HepG2 (cell line): ENCODE results near the gene UBXN1. TPM values are rescaled to one million over a fixed set of nuclear protein-coding genes. Genes with fewer than 3 reads are reported as not detected.

Source experiments
- AGO1 ChIP-seq: fragments of 200-400 bp; formaldehyde crosslinking; IDR thresholded peaks from 2 replicates; pipeline ENCODE4 v1.6.1; 2017; ENCODE audit warnings: mild to moderate bottlenecking, low read depth, low read length, moderate library complexity; ENCODE audit not compliant: poor library complexity, severe bottlenecking
- AGO2 ChIP-seq: fragments of 200-400 bp; formaldehyde crosslinking; optimal IDR thresholded peaks from 2 replicates; pipeline ENCODE3; 2017; ENCODE audit warnings: mild to moderate bottlenecking, low read depth, low read length, moderate library complexity
- HNRNPL ChIP-seq: fragments of 200-400 bp; formaldehyde crosslinking; IDR thresholded peaks from 2 replicates; pipeline ENCODE4 v1.6.1; 2017; ENCODE audit warnings: mild to moderate bottlenecking, low read depth, low read length
- ISX ChIP-seq: sonication (generic); formaldehyde crosslinking; conservative IDR thresholded peaks from 2 replicates; pipeline ENCODE4 v1.5.0; 2020; ENCODE audit warnings: missing genetic modification reagents
- NCOA5 ChIP-seq: sonication (generic); formaldehyde crosslinking; IDR thresholded peaks from 2 replicates; pipeline ENCODE4 v1.4.0; 2020; ENCODE audit warnings: missing genetic modification reagents
- NFYB ChIP-seq: sonication (generic); formaldehyde crosslinking; IDR thresholded peaks from 2 replicates; pipeline ENCODE4 v1.4.0; 2020; ENCODE audit warnings: missing genetic modification reagents
- POLR2A ChIP-seq, 2 experiments: IDR thresholded peaks; 2 replicates each; pipeline ENCODE4 v1.6.1; 2011; ENCODE audit warnings: low read depth in 2 of 2, low read length in 2 of 2, mild to moderate bottlenecking in 1 of 2, moderate library complexity in 1 of 2; ENCODE audit not compliant: insufficient read depth in 1 of 2
- RBM22 ChIP-seq: fragments of 200-400 bp; formaldehyde crosslinking; optimal IDR thresholded peaks from 2 replicates; pipeline ENCODE3; 2017; ENCODE audit warnings: mild to moderate bottlenecking, low read length, moderate library complexity
- RFXAP ChIP-seq: sonication (generic); formaldehyde crosslinking; IDR thresholded peaks from 2 replicates; pipeline ENCODE4 v1.4.0; 2020; ENCODE audit warnings: missing genetic modification reagents, borderline replicate concordance
- ZNF143 ChIP-seq: sonication (generic); formaldehyde crosslinking; IDR thresholded peaks from 2 replicates; pipeline ENCODE4 v1.4.0; 2020; ENCODE audit warnings: missing genetic modification reagents
- ZNF709 ChIP-seq: sonication (generic); formaldehyde crosslinking; IDR thresholded peaks from 2 replicates; pipeline ENCODE4 v1.5.0; 2020; ENCODE audit warnings: mild to moderate bottlenecking, missing genetic modification reagents
- ZNF747 ChIP-seq: sonication (generic); formaldehyde crosslinking; IDR thresholded peaks from 2 replicates; pipeline ENCODE4 v1.8.1; 2023; ENCODE audit warnings: missing genetic modification reagents, mild to moderate bottlenecking, borderline replicate concordance
- ZNF788 ChIP-seq: sonication (generic); formaldehyde crosslinking; IDR thresholded peaks from 2 replicates; pipeline ENCODE4 v1.5.0; 2020; ENCODE audit warnings: mild to moderate bottlenecking, missing genetic modification reagents, borderline replicate concordance
- polyA plus RNA-seq, 8 experiments: library from polyadenylated mRNA; depleted of rRNA in 3 of 8; stranded (reverse) in 7 of 8; unstranded in 1 of 8; fragments of >200 nt; fragmentation: Illumina TruSeq in 4 of 8; extraction: Trizol in 4 of 8; gene quantifications; 2 replicates each; pipeline versions ENCODE4 v1.2.1 to v1.2.3, GENCODE V29; 2011 to 2016; ENCODE audit warnings: low read depth in 4 of 8, missing spikeins in 1 of 8, mixed read lengths in 1 of 8; ENCODE audit not compliant: insufficient read depth in 1 of 8
- total RNA-seq, 5 experiments: library from RNA; depleted of rRNA; stranded (reverse); fragments of >200 nt; fragmentation: Illumina TruSeq; extraction: Trizol; gene quantifications; 2 replicates each; pipeline ENCODE4 v1.2.3, GENCODE V29; 2016; ENCODE audit warnings: low read depth in 1 of 5
- TF ChIP-seq, protein P1 (sequence below): fragments of 450-650 bp; IDR thresholded peaks from 2 replicates; pipeline ENCODE4 v1.6.1; 2017; ENCODE audit warnings: mild to moderate bottlenecking
- TF ChIP-seq, protein P2 (sequence below): sonication (generic); formaldehyde crosslinking; IDR thresholded peaks from 2 replicates; pipeline ENCODE4 v1.5.0; 2020; ENCODE audit warnings: missing genetic modification reagents, mild to moderate bottlenecking, borderline replicate concordance
- TF ChIP-seq, protein P3 (sequence below): sonication (generic); formaldehyde crosslinking; IDR thresholded peaks from 2 replicates; pipeline ENCODE4 v1.4.0; 2020; ENCODE audit warnings: mild to moderate bottlenecking, missing genetic modification reagents, borderline replicate concordance
- TF ChIP-seq, protein P4 (sequence below): sonication (generic); formaldehyde crosslinking; IDR thresholded peaks from 2 replicates; pipeline ENCODE4 v1.4.0; 2020; ENCODE audit warnings: missing genetic modification reagents

The UBXN1 gene
- total and polyA plus RNA-seq, 2 of the 13 experiments (the other 11 are each of a cell fraction or from before 2014, with no cell fraction given), result 47.5 to 52.4 TPM

DNA sequence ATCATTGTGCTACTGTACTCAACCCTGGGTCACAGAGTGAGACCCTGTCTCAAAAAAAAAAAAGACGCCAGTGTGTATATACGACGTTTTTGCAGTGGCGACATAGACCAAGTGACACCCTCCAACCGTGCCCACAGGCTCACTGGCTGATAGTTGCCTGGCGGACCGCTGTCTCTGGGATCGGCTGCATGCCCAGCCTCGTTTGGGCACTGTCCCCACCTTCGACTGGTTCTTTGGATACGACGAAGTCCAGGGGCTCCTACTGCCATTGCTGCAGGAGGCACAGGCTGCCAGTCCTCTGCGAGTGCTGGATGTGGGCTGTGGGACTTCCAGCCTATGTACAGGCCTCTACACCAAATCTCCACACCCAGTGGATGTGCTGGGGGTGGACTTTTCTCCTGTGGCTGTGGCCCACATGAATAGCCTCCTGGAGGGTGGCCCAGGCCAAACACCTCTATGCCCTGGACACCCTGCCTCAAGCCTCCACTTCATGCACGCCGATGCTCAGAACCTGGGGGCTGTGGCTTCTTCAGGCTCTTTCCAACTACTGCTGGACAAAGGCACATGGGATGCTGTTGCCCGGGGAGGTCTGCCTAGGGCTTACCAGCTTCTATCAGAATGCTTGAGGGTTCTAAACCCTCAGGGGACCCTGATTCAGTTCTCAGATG lies 12.5 kb downstream of the UBXN1 start (continued):
- TF ChIP-seq, protein P1, sequence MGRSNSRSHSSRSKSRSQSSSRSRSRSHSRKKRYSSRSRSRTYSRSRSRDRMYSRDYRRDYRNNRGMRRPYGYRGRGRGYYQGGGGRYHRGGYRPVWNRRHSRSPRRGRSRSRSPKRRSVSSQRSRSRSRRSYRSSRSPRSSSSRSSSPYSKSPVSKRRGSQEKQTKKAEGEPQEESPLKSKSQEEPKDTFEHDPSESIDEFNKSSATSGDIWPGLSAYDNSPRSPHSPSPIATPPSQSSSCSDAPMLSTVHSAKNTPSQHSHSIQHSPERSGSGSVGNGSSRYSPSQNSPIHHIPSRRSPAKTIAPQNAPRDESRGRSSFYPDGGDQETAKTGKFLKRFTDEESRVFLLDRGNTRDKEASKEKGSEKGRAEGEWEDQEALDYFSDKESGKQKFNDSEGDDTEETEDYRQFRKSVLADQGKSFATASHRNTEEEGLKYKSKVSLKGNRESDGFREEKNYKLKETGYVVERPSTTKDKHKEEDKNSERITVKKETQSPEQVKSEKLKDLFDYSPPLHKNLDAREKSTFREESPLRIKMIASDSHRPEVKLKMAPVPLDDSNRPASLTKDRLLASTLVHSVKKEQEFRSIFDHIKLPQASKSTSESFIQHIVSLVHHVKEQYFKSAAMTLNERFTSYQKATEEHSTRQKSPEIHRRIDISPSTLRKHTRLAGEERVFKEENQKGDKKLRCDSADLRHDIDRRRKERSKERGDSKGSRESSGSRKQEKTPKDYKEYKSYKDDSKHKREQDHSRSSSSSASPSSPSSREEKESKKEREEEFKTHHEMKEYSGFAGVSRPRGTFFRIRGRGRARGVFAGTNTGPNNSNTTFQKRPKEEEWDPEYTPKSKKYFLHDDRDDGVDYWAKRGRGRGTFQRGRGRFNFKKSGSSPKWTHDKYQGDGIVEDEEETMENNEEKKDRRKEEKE, result no peak
- TF ChIP-seq HNRNPL (0 out of 2 replicates have a peak, but pooled peaks have one; percentile 43), ZNF747 (CRISPR knock-in tag) (no peak), ZNF709 (CRISPR knock-in tag) (0 out of 2 replicates have a peak, but pooled peaks have one; percentile 9), ZNF788 (CRISPR knock-in tag) (0 out of 2 replicates have a peak, but pooled peaks have one; percentile 14), RBM22 (peak; percentile 79), AGO1 (peak; percentile 93), POLR2A (IDR thresholded peaks at IDR 0.05; ENCODE audit: insufficient read depth in 1 of 2, low read depth in 2 of 2, low read length in 2 of 2) (peak; percentile 52 to 56; a peak in 3 of 4 replicates), RFXAP (0 out of 2 replicates have a peak, but pooled peaks have one; percentile 34), NFYB (CRISPR knock-in tag) (no peak), AGO2 (peak; percentile 89), ISX (CRISPR knock-in tag) (0 out of 2 replicates have a peak, but pooled peaks have one; percentile 45), ZNF143 (CRISPR knock-in tag) (peak; percentile 37; the same call in 1 of the 2 replicates), NCOA5 (CRISPR knock-in tag) (0 out of 2 replicates have a peak, but pooled peaks have one; percentile 74)
- TF ChIP-seq, protein P2, sequence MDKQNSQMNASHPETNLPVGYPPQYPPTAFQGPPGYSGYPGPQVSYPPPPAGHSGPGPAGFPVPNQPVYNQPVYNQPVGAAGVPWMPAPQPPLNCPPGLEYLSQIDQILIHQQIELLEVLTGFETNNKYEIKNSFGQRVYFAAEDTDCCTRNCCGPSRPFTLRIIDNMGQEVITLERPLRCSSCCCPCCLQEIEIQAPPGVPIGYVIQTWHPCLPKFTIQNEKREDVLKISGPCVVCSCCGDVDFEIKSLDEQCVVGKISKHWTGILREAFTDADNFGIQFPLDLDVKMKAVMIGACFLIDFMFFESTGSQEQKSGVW (CRISPR knock-in tag), result 0 out of 2 replicates have a peak, but pooled peaks have one; percentile 40
- TF ChIP-seq, protein P3, sequence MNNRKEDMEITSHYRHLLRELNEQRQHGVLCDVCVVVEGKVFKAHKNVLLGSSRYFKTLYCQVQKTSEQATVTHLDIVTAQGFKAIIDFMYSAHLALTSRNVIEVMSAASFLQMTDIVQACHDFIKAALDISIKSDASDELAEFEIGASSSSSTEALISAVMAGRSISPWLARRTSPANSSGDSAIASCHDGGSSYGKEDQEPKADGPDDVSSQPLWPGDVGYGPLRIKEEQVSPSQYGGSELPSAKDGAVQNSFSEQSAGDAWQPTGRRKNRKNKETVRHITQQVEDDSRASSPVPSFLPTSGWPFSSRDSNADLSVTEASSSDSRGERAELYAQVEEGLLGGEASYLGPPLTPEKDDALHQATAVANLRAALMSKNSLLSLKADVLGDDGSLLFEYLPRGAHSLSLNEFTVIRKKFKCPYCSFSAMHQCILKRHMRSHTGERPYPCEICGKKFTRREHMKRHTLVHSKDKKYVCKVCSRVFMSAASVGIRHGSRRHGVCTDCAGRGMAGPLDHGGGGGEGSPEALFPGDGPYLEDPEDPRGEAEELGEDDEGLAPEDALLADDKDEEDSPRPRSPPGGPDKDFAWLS, result no peak
- TF ChIP-seq, protein P4, sequence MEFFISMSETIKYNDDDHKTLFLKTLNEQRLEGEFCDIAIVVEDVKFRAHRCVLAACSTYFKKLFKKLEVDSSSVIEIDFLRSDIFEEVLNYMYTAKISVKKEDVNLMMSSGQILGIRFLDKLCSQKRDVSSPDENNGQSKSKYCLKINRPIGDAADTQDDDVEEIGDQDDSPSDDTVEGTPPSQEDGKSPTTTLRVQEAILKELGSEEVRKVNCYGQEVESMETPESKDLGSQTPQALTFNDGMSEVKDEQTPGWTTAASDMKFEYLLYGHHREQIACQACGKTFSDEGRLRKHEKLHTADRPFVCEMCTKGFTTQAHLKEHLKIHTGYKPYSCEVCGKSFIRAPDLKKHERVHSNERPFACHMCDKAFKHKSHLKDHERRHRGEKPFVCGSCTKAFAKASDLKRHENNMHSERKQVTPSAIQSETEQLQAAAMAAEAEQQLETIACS (CRISPR knock-in tag), result no peak
- TF ChIP-seq, all 625 proteins: peak for 36
